HepG2 (cell line): ENCODE measurements around the gene TMEM39A. TPM values are rescaled to one million over a fixed set of nuclear protein-coding genes. Genes with fewer than 3 reads are reported as not detected.
A peak's percentile ranks its signal among the peaks of the same experiment; 100 is the strongest.

ENCODE experiments used
- ERF ChIP-seq: IDR thresholded peaks from 2 replicates; pipeline ENCODE4 v1.6.1; 2018; ENCODE audit warnings: missing biosample characterization, missing genetic modification reagents
- MED8 ChIP-seq: sonication (generic); formaldehyde crosslinking; IDR thresholded peaks from 2 replicates; pipeline ENCODE4 v1.8.1; 2023; ENCODE audit warnings: mild to moderate bottlenecking, missing genetic modification reagents; ENCODE audit not compliant: insufficient replicate concordance
- YEATS2 ChIP-seq: sonication (generic); formaldehyde crosslinking; IDR thresholded peaks from 2 replicates; pipeline ENCODE4 v1.4.0; 2020; ENCODE audit warnings: missing genetic modification reagents, borderline replicate concordance
- ZNF180 ChIP-seq: sonication (generic); formaldehyde crosslinking; IDR thresholded peaks from 2 replicates; pipeline ENCODE4 v1.4.0; 2020; ENCODE audit warnings: low read depth, missing genetic modification reagents, borderline replicate concordance
- ZNF678 ChIP-seq: sonication (generic); formaldehyde crosslinking; IDR thresholded peaks from 2 replicates; pipeline ENCODE4 v1.4.0; 2020; ENCODE audit warnings: mild to moderate bottlenecking, missing genetic modification reagents
- polyA plus RNA-seq, 8 experiments: library from polyadenylated mRNA; depleted of rRNA in 3 of 8; stranded (reverse) in 7 of 8; unstranded in 1 of 8; fragments of >200 nt; fragmentation: Illumina TruSeq in 4 of 8; extraction: Trizol in 4 of 8; gene quantifications; 2 replicates each; pipeline versions ENCODE4 v1.2.1 to v1.2.3, GENCODE V29; 2011 to 2016; ENCODE audit warnings: low read depth in 4 of 8, missing spikeins in 1 of 8, mixed read lengths in 1 of 8; ENCODE audit not compliant: insufficient read depth in 1 of 8
- total RNA-seq, 5 experiments: library from RNA; depleted of rRNA; stranded (reverse); fragments of >200 nt; fragmentation: Illumina TruSeq; extraction: Trizol; gene quantifications; 2 replicates each; pipeline ENCODE4 v1.2.3, GENCODE V29; 2016; ENCODE audit warnings: low read depth in 1 of 5
- TF ChIP-seq, protein P1 (sequence below): sonication (generic); formaldehyde crosslinking; IDR thresholded peaks from 2 replicates; pipeline ENCODE4 v1.4.0; 2020; ENCODE audit warnings: missing genetic modification reagents
- TF ChIP-seq, protein P2 (sequence below): sonication (generic); formaldehyde crosslinking; IDR thresholded peaks from 2 replicates; pipeline ENCODE4 v1.5.0; 2020; ENCODE audit warnings: missing genetic modification reagents
- TF ChIP-seq, protein P3 (sequence below): sonication (generic); formaldehyde crosslinking; IDR thresholded peaks from 2 replicates; pipeline ENCODE4 v1.9.0; 2021; ENCODE audit warnings: mild to moderate bottlenecking, missing genetic modification reagents
- TF ChIP-seq, protein P4 (sequence below): sonication (generic); formaldehyde crosslinking; IDR thresholded peaks from 2 replicates; pipeline ENCODE4 v1.4.0; 2020; ENCODE audit warnings: missing genetic modification reagents
- TF ChIP-seq, protein P5 (sequence below): IDR thresholded peaks from 2 replicates; pipeline ENCODE4 v1.6.1; 2016; ENCODE audit warnings: control low read depth
- TF ChIP-seq, protein P6 (sequence below): IDR thresholded peaks from 2 replicates; pipeline ENCODE4 v1.6.1; 2016; ENCODE audit warnings: low read depth, missing genetic modification reagents, missing compliant biosample characterization

TMEM39A gene
- total and polyA plus RNA-seq, 2 of the 13 experiments (the other 11 are each of a cell fraction or from before 2014, with no cell fraction given), result 55.8 to 64.9 TPM

DNA sequence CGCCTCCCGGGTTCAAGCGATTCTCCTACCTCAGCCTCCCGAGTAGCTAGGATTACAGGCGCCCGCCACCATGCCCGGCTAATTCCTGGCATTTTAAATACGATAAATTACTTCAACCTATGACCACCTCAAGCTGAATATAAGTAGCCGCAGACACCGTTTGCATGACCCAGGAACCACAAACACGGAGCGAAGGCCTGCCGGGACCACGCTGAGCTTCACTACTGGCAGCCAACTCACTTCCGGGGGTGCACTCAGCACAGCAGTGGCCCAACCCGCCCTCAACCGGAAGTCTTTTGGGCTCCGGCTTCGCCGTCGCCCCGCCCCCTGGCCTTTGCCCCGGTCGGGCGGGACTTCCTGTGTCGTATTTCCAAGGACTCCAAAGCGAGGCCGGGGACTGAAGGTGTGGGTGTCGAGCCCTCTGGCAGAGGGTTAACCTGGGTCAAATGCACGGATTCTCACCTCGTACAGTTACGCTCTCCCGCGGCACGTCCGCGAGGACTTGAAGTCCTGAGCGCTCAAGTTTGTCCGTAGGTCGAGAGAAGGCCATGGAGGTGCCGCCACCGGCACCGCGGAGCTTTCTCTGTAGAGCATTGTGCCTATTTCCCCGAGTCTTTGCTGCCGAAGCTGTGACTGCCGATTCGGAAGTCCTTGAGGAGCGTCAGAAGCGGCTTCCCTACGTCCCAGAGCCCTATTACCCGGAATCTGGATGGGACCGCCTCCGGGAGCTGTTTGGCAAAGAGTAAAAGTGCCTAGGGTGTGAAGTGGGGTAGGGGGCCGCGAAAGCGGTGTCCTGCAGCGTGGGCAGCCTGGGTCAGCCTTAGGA lies 35.0 kb upstream of the TMEM39A start, which contains the start of gene TIMMDC1 (continued):
- TF ChIP-seq, protein P1, sequence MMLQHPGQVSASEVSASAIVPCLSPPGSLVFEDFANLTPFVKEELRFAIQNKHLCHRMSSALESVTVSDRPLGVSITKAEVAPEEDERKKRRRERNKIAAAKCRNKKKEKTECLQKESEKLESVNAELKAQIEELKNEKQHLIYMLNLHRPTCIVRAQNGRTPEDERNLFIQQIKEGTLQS (CRISPR knock-in tag), result 0 out of 2 replicates have a peak, but pooled peaks have one; percentile 23
- TF ChIP-seq YEATS2 (CRISPR knock-in tag) (peak; percentile 93; the same call in 1 of the 2 replicates), ZNF180 (CRISPR knock-in tag) (no peak), ZNF678 (no peak; the same call in 1 of the 2 replicates), ERF (CRISPR knock-in tag) (peak; percentile 72), MED8 (CRISPR knock-in tag) (peak; percentile 73)
- TF ChIP-seq, protein P2, sequence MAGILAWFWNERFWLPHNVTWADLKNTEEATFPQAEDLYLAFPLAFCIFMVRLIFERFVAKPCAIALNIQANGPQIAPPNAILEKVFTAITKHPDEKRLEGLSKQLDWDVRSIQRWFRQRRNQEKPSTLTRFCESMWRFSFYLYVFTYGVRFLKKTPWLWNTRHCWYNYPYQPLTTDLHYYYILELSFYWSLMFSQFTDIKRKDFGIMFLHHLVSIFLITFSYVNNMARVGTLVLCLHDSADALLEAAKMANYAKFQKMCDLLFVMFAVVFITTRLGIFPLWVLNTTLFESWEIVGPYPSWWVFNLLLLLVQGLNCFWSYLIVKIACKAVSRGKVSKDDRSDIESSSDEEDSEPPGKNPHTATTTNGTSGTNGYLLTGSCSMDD (CRISPR knock-in tag), result no peak
- TF ChIP-seq, protein P3, sequence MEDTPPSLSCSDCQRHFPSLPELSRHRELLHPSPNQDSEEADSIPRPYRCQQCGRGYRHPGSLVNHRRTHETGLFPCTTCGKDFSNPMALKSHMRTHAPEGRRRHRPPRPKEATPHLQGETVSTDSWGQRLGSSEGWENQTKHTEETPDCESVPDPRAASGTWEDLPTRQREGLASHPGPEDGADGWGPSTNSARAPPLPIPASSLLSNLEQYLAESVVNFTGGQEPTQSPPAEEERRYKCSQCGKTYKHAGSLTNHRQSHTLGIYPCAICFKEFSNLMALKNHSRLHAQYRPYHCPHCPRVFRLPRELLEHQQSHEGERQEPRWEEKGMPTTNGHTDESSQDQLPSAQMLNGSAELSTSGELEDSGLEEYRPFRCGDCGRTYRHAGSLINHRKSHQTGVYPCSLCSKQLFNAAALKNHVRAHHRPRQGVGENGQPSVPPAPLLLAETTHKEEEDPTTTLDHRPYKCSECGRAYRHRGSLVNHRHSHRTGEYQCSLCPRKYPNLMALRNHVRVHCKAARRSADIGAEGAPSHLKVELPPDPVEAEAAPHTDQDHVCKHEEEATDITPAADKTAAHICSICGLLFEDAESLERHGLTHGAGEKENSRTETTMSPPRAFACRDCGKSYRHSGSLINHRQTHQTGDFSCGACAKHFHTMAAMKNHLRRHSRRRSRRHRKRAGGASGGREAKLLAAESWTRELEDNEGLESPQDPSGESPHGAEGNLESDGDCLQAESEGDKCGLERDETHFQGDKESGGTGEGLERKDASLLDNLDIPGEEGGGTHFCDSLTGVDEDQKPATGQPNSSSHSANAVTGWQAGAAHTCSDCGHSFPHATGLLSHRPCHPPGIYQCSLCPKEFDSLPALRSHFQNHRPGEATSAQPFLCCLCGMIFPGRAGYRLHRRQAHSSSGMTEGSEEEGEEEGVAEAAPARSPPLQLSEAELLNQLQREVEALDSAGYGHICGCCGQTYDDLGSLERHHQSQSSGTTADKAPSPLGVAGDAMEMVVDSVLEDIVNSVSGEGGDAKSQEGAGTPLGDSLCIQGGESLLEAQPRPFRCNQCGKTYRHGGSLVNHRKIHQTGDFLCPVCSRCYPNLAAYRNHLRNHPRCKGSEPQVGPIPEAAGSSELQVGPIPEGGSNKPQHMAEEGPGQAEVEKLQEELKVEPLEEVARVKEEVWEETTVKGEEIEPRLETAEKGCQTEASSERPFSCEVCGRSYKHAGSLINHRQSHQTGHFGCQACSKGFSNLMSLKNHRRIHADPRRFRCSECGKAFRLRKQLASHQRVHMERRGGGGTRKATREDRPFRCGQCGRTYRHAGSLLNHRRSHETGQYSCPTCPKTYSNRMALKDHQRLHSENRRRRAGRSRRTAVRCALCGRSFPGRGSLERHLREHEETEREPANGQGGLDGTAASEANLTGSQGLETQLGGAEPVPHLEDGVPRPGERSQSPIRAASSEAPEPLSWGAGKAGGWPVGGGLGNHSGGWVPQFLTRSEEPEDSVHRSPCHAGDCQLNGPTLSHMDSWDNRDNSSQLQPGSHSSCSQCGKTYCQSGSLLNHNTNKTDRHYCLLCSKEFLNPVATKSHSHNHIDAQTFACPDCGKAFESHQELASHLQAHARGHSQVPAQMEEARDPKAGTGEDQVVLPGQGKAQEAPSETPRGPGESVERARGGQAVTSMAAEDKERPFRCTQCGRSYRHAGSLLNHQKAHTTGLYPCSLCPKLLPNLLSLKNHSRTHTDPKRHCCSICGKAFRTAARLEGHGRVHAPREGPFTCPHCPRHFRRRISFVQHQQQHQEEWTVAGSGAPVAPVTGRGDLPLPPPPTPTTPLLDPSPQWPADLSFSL, result no peak
- TF ChIP-seq, protein P4, sequence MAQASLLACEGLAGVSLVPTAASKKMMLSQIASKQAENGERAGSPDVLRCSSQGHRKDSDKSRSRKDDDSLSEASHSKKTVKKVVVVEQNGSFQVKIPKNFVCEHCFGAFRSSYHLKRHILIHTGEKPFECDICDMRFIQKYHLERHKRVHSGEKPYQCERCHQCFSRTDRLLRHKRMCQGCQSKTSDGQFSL, result no peak; the same call in 1 of the 2 replicates
- TF ChIP-seq, protein P5, sequence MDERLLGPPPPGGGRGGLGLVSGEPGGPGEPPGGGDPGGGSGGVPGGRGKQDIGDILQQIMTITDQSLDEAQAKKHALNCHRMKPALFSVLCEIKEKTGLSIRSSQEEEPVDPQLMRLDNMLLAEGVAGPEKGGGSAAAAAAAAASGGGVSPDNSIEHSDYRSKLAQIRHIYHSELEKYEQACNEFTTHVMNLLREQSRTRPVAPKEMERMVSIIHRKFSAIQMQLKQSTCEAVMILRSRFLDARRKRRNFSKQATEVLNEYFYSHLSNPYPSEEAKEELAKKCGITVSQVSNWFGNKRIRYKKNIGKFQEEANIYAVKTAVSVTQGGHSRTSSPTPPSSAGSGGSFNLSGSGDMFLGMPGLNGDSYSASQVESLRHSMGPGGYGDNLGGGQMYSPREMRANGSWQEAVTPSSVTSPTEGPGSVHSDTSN (CRISPR knock-in tag), result no peak
- TF ChIP-seq, protein P6, sequence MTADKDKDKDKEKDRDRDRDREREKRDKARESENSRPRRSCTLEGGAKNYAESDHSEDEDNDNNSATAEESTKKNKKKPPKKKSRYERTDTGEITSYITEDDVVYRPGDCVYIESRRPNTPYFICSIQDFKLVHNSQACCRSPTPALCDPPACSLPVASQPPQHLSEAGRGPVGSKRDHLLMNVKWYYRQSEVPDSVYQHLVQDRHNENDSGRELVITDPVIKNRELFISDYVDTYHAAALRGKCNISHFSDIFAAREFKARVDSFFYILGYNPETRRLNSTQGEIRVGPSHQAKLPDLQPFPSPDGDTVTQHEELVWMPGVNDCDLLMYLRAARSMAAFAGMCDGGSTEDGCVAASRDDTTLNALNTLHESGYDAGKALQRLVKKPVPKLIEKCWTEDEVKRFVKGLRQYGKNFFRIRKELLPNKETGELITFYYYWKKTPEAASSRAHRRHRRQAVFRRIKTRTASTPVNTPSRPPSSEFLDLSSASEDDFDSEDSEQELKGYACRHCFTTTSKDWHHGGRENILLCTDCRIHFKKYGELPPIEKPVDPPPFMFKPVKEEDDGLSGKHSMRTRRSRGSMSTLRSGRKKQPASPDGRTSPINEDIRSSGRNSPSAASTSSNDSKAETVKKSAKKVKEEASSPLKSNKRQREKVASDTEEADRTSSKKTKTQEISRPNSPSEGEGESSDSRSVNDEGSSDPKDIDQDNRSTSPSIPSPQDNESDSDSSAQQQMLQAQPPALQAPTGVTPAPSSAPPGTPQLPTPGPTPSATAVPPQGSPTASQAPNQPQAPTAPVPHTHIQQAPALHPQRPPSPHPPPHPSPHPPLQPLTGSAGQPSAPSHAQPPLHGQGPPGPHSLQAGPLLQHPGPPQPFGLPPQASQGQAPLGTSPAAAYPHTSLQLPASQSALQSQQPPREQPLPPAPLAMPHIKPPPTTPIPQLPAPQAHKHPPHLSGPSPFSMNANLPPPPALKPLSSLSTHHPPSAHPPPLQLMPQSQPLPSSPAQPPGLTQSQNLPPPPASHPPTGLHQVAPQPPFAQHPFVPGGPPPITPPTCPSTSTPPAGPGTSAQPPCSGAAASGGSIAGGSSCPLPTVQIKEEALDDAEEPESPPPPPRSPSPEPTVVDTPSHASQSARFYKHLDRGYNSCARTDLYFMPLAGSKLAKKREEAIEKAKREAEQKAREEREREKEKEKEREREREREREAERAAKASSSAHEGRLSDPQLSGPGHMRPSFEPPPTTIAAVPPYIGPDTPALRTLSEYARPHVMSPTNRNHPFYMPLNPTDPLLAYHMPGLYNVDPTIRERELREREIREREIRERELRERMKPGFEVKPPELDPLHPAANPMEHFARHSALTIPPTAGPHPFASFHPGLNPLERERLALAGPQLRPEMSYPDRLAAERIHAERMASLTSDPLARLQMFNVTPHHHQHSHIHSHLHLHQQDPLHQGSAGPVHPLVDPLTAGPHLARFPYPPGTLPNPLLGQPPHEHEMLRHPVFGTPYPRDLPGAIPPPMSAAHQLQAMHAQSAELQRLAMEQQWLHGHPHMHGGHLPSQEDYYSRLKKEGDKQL, result peak; percentile 49; the same call in 1 of the 2 replicates
